ENCODE data around the gene KLHL10.
"Not testable (repeated sequence)": the region's sequence is repeated elsewhere in the genome, so short reads cannot be mapped to it uniquely, and the experiment has no call there.

Gene KLHL10

GRCh38 chr17:41823141-41823524 lies 14.5 kb upstream of the KLHL10 start:
- DNase-seq (ENCODE audit: low read depth in 2 of 2), result no peak

GRCh38 chr17:41823580-41823979 lies 14.0 kb upstream of the KLHL10 start:
- H3K4me3 ChIP-seq (replicated peaks in 1 of 2; ENCODE audit: low read depth in 2 of 2, low read length in 2 of 2), result no peak overlapping the region
- DNase-seq (ENCODE audit: low read depth in 2 of 2), result no peak
- TF ChIP-seq CTCF (IDR thresholded peaks at IDR 0.05; ENCODE audit: low read depth, low read length), result no peak

More at GRCh38 chr17:41823141-41823524, 14.5 kb upstream of the KLHL10 start:
- H3K4me3 ChIP-seq (replicated peaks in 1 of 2; ENCODE audit: low read depth in 2 of 2, low read length in 2 of 2), result no peak overlapping the region
- no peak for TF ChIP-seq CTCF (IDR thresholded peaks at IDR 0.05; ENCODE audit: low read depth, low read length)

GRCh38 chr17:41824086-41824485 lies 13.5 kb upstream of the KLHL10 start:
- no peak for DNase-seq (ENCODE audit: low read depth in 2 of 2)
- H3K4me3 ChIP-seq (replicated peaks in 1 of 2; ENCODE audit: low read depth in 2 of 2, low read length in 2 of 2), result no peak overlapping the region
- no peak for TF ChIP-seq CTCF (IDR thresholded peaks at IDR 0.05; ENCODE audit: low read depth, low read length)

GRCh38 chr17:41825175-41825845 lies 12.3 kb upstream of the KLHL10 start:
- H3K4me3 ChIP-seq (replicated peaks in 1 of 2; ENCODE audit: low read depth in 2 of 2, low read length in 2 of 2), result no peak overlapping the region
- no peak for TF ChIP-seq CTCF (IDR thresholded peaks at IDR 0.05; ENCODE audit: low read depth, low read length)
- DNase-seq (ENCODE audit: low read depth in 2 of 2), result no peak

GRCh38 chr17:41829961-41830360 lies 7.7 kb upstream of the KLHL10 start:
- DNase-seq (ENCODE audit: low read depth in 2 of 2), result not testable (repeated sequence)

GRCh38 chr17:41835214-41835799 lies 2.3 kb upstream of the KLHL10 start:
- no peak for DNase-seq (ENCODE audit: low read depth in 2 of 2)
- TF ChIP-seq CTCF (IDR thresholded peaks at IDR 0.05; ENCODE audit: low read depth, low read length), result no peak
- H3K4me3 ChIP-seq (replicated peaks in 1 of 2; ENCODE audit: low read depth in 2 of 2, low read length in 2 of 2), result peak overlapping the region; percentile 77 to 79

More at GRCh38 chr17:41829961-41830360, 7.7 kb upstream of the KLHL10 start:
- not testable (repeated sequence) for H3K4me3 ChIP-seq (replicated peaks in 1 of 2; ENCODE audit: low read depth in 2 of 2, low read length in 2 of 2)

GRCh38 chr17:41835800-41836549 lies 1.6 kb upstream of the KLHL10 start, which contains the start of gene NT5C3B:
NT5C3B (minus strand) TSS chr17:41836232; CDS start chr17:41836193, 39 bp downstream.
- H3K4me3 ChIP-seq (replicated peaks in 1 of 2; ENCODE audit: low read depth in 2 of 2, low read length in 2 of 2), result peak within 1 kb of the TSS; percentile 77 to 79
- DNase-seq (ENCODE audit: low read depth in 2 of 2), result peak in 1 of 2 donors; percentile 46
- no peak for TF ChIP-seq CTCF (IDR thresholded peaks at IDR 0.05; ENCODE audit: low read depth, low read length)

Data from cardiac fibroblast (primary cell).